HG02759 (cell line): ENCODE measurements around the gene KCNK17.

Experiments used
- ATAC-seq: cut with Tn5 transposase; IDR thresholded peaks from one replicate; pipeline ENCODE4 v1.9.1; 2021; ENCODE audit warnings: mild to moderate bottlenecking, moderate library complexity; ENCODE audit not compliant: unreplicated experiment

KCNK17 gene

DNA sequence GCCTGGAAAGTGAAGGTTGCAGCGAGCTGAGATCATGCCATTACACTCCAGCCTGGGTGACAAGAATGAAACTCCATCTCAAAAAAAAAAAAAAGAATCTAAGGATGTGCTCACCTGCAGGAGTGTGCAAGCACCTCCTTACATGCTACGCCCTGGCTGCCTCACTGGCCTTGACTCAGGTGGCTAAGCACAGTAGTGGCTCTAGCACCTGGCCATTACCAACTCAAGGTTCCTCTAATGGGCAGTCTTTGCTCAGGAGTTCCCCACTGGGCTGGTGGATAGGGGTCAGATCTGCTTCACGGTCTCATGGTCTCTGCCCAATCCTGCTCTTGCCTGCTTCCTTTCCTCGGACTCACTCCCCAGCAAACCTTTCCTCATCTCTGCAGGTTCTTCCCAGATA, 39.7 kb downstream of the KCNK17 start:
- no peak for ATAC-seq

DNA sequence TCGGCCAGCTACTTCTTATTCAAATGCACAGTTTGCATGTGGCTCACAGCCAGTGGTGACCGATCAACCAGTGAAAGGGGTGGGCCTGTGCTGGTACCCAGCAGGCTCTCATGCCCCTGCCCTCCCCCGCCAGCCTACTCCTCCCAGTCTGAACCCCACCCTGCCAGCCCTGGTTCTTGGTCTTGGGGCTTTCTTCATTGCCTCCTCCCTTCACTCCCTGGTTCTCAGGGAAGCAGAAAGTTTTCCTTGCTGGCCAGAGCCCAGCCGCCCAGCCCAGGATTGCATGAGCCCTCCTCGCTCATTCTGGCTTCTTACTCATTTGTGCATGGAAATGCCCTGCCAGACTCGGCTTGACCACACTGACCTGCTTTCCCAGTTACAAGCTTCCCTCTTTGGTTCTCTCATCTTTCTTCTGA, 40.8 kb downstream of the KCNK17 start:
- ATAC-seq = no peak

GRCh38 chr6:39269961-39270360, 44.3 kb downstream of the KCNK17 start:
- no peak for ATAC-seq

GRCh38 chr6:39268721-39269120, 45.5 kb downstream of the KCNK17 start:
- no peak for ATAC-seq

DNA sequence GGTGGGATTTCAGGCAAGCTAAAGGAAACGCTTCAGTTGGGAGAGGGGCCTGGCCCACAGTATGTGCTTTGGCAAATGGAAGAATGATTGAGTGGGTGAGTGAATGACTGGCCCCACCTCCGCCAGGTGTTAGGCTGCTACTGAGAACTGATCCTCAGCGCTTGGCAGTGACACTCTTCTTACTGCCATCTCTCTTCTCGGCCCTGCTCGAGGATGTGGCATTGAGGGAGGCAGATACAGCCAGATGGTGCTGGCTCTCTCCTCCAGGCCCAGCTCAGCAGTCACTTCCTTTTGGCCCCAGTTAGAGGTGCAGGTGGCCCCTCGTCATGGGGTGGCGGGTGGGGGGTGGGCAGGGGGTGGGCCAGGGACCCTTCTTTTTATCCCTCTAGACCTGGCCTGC, 46.0 kb downstream of the KCNK17 start:
- no peak for ATAC-seq

- ATAC-seq = no peak
Measured at GRCh38 chr6:39266782-39267355, 47.4 kb downstream of the KCNK17 start.

- no peak for ATAC-seq
Measured at GRCh38 chr6:39266375-39266774, 47.8 kb downstream of the KCNK17 start.

DNA sequence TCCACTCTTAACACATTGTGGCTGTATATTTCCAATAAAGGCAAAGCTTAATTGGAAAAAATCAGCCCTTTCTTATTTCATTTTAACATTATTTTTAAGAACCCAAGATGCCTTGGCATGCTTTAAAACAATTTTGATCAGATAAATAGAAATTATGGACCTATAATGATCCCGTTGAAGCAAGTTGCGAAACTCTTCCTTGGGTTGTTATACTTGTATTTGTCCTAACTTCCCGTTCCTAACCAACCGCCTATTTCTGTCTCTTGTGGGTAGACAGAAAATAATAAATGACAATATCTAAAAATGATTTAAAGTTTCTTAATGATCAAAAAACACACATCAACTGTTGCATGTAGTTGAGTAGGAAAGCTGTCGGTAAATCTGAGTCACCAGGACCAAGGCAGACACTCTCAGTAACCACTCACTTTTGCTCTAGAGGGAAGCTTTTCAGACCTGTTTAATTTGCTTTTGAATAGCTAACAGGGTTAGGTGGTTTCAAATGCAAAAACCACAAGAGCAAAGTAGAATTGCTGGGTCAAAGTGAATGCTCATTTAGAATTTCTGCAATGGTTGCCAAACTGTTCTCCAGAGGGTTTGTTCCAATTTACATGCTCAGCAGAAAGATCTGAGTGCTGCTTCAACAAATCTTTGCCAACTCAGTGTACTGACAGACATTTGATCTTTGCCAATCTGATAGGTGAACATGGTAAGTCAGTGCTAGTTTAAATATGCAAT, 50.7 kb downstream of the KCNK17 start:
- no peak for ATAC-seq

DNA sequence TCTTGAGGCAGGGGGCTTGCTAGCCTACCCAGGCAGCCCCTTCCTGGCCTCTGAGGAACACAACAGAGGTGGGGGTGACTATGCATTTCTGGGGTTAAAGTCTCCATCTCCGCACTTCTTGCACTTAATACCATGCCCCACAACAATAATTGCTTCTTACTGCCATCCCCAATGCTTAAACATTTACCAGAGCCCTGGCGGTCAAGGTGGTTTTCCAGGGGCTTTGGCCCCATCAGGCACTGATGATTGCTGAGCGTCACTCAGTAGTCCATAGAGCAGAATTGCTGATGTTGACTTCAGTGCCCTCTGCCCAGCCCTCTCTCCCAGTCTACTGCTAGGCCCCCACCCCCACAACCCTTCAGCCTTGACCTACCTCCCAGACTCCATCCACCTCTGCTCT, 52.5 kb downstream of the KCNK17 start:
- no peak for ATAC-seq

DNA sequence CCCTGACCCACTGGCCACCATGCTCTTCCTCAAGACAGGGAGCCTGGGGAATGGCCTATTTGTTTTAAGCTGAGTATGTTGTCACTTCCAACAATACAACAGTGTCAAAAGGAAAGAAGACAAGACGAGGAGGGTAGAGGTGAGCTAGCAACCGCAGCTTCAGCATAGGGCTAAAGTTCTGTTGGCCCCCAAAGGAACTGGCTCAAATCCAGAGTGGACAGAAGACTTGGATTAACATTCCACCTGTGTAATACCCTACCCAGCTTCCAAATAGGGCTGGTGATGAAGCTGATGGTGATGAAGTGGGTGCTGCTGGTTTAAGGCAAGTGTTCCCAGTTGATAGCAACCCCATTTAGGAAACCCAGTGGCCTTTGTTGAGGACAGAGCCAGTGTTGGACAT, 53.3 kb downstream of the KCNK17 start:
- no peak for ATAC-seq

DNA sequence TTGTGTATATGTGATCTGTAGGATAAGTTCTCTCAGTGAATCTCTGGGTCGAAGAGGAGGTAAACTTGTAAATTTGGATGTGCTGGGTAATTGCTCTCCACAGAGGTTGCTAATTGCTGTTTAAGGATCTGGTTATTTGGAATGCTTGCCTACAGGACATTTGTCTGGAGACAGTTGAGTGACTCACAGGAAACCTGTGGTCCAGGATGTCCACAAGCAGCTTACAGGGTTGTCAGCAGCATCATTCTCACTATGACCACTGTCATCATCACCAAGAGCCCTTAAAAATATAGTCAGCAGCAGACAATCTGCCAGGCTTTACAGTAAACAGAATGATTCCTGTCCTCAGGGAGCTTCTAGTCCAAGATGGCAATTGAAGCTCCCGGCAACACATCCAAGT, 53.8 kb downstream of the KCNK17 start:
- ATAC-seq = no peak

GRCh38 chr6:39256294-39256940, 57.8 kb downstream of the KCNK17 start:
- ATAC-seq = no peak

- ATAC-seq = no peak
Measured at GRCh38 chr6:39254999-39255535, 59.2 kb downstream of the KCNK17 start.

DNA sequence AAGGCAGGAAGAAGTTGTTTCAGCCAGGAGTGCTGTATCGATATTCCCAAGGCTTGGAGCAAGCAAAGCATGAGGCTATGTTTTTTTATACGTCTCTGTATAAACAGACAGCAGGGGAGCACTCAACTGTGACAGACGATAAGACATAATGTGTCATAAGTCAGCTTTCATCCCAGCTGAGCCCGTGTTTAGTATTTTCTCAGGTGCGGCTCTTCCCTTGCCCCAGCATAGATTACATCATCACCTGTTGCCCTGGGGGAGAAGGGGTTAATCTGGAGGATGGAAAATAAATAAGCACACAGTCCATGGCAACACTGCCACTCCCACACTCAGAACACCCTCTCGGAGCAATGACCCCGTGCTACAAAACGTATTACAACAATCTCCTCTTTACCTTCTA, 62.8 kb downstream of the KCNK17 start:
- no peak for ATAC-seq

DNA sequence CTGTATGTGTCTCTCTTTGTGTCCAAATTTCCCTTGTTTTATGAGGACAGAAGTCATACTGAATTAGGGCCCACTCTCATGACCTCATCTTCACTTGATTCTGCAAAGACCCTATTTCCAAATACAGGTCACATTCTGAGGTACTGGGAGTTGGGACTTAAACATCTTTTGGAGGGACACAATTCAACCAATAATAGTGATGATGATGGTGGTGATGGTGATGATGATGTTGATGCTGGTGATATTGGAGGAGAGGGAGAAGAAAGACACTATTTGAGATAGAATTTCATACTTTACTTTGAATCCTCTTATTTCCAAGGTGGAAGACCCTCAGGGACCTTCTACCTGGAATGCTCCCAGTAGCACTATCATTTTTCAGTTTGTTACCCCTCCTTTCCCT, 63.7 kb downstream of the KCNK17 start:
- ATAC-seq = no peak

DNA sequence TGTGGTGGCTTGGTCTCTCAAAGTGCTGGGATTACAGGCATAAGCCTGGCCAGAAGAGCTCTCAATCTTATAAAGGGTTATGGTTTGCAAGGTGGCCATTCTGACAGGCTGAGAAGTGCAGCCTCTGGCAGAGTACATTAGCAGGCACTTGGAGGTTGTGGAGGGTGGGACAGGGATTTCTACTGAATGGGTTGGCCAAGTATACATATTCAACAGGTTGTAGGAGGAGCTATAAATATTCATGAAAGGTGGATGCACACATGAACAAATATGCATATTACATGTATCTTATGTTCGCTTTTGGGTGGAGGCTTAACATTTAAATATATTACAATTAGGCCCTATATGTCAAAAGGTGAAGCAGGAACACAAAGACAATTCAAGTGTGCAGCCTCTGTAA, 64.9 kb downstream of the KCNK17 start:
- no peak for ATAC-seq
